ENCODE measurements around the gene DECR2. TPM values are rescaled to one million over a fixed set of nuclear protein-coding genes. Genes with fewer than 3 reads are reported as not detected.

The DECR2 gene
- total RNA-seq, 4 donors from 2014 or later = 13.6 to 19.6 (median 17.0) TPM

DNA sequence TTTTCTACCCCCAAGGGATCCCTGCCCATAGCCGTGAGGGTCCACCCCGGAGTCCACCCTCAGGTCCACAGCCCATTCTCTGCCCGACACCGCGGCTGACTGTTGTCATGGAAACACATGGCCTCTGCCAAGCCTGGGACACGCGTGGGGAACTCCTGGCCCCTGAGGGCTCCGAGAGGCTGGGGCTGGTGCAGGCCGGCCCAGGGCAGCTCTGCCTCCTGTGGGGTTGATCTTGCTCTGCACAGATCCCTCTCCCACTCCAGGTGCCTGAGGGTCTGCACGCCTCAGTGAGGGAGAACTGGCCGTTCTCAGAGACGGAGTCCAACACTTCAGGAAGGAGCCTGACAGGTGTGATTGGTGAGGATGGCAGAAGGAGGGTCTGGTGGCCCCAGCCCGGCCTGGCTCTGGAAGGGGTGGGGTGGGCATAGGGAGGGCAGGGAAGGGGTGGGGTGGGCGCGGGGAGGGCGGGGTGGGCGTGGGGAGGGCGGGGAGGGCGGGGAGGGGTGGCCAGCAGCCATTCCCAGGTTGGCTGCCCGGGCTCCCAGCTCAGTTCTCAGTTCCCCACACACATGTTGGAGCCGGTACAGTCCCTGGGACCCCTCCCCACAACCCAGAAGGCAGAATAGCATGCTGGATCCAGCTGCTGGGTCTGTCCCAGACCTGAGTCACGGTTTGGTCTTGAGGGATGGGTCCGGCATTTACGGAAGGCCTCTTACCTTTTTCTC, 37.8 kb upstream of the DECR2 start:
- intact Hi-C loops (cut with DNase I) = no loop called here
- no peak for TF ChIP-seq POLR2A (IDR thresholded peaks at IDR 0.05)
- TF ChIP-seq, protein P1, sequence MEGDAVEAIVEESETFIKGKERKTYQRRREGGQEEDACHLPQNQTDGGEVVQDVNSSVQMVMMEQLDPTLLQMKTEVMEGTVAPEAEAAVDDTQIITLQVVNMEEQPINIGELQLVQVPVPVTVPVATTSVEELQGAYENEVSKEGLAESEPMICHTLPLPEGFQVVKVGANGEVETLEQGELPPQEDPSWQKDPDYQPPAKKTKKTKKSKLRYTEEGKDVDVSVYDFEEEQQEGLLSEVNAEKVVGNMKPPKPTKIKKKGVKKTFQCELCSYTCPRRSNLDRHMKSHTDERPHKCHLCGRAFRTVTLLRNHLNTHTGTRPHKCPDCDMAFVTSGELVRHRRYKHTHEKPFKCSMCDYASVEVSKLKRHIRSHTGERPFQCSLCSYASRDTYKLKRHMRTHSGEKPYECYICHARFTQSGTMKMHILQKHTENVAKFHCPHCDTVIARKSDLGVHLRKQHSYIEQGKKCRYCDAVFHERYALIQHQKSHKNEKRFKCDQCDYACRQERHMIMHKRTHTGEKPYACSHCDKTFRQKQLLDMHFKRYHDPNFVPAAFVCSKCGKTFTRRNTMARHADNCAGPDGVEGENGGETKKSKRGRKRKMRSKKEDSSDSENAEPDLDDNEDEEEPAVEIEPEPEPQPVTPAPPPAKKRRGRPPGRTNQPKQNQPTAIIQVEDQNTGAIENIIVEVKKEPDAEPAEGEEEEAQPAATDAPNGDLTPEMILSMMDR (IDR thresholded peaks at IDR 0.05) = no peak
- no peak for DNase-seq
- peaks cover 11 to 32% (median 21%) of the 10 kb centered on the region in 3 donors for H3K36me3 ChIP-seq
- no peaks in the 10 kb centered on the region for H3K9me3 ChIP-seq
- peaks cover 0 to 37% (median 0%) of the 10 kb centered on the region in 4 donors for H3K27me3 ChIP-seq
- no peak overlapping the region for H3K4me3 ChIP-seq
- 14 to 20% methylated on average over 3 to 11 of the region's 24 CpGs for WGBS, 2 donors
- no peak overlapping the region for H3K27ac ChIP-seq
- H3K4me1 ChIP-seq = peaks cover 0 to 10% (median 7%) of the 10 kb centered on the region in 3 donors

DNA sequence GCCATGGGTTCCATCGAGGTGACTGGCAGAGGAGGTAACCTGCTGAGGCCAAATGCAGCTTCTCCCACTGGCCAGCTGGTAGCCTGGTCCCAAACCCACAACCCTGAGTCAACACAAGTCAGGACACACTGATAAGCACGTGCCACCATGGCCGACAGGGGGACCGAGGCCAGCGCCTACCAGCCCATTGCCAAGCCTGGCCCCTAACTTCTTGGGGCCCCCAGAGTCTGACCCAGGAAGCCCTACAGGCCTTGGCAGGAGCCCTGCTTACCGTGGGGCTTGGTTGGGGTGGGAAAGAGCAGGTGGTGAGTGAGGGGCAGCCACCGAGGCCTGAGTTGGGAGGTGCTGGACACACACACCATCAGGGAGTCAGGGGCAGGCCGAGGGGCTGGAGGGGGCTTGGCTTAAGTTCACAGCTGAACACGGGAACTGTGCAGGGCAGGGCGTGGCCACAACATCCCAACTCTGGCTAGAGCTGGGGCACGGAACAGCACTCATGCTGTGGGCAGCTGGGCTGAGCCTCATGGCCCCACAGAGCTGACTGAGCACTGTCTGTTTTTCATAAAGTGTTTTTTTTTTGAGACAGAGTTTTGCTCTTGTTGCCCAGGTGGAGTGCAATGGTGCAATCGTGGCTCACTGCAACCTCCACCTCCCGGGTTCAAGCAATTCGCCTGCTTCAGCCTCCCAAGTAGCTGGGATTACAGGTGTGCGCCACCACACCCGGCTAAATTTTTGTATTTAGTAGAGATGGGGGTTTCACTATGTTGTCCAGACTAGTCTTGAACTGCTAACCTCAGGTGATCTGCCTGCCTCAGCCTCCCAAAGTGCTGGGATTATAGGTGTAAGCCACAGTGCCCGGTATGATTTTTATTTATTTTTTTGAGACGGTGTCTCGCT, 36.8 kb upstream of the DECR2 start:
- H3K4me1 ChIP-seq = peaks cover 7 to 19% (median 12%) of the 10 kb centered on the region in 3 donors
- H3K27ac ChIP-seq = no peak overlapping the region
- DNase-seq = no peak
- H3K27me3 ChIP-seq = peaks cover 0 to 37% (median 0%) of the 10 kb centered on the region in 4 donors
- TF ChIP-seq, protein P1 (IDR thresholded peaks at IDR 0.05) = no peak
- no peak for TF ChIP-seq POLR2A (IDR thresholded peaks at IDR 0.05)
- no peaks in the 10 kb centered on the region for H3K9me3 ChIP-seq
- intact Hi-C loops (cut with DNase I) = no loop called here
- H3K4me3 ChIP-seq = no peak overlapping the region
- WGBS, 2 donors = 74 to 85% methylated on average over 8 to 13 of the region's 19 CpGs
- H3K36me3 ChIP-seq = peaks cover 14 to 36% (median 21%) of the 10 kb centered on the region in 3 donors

DNA sequence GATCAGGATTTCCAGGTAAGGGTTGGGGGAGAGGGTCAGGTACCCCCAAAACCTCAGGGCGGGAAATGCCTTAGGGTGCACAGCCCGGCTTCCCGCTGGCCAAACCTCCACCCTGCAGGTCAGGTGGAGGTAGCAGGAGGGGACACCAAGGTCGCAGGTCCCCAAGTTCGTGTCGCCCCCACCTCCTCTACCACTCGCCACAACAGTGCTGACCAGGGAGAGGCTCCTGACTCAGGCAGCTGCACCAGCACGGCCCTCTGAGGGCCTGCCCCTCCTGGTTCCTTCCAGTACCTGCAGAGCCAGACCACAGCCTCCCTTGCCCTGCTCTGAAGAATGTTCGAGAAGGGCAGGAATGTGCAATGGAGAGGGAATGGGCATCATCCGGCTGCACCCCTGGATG, 35.2 kb upstream of the DECR2 start:
- no peaks in the 10 kb centered on the region for H3K9me3 ChIP-seq
- H3K36me3 ChIP-seq = peaks cover 14 to 38% (median 21%) of the 10 kb centered on the region in 3 donors
- intact Hi-C loops (cut with DNase I) = no loop called here
- H3K4me1 ChIP-seq = peaks cover 16 to 34% (median 23%) of the 10 kb centered on the region in 3 donors
- TF ChIP-seq, protein P1 (IDR thresholded peaks at IDR 0.05) = no peak
- TF ChIP-seq POLR2A (IDR thresholded peaks at IDR 0.05) = no peak
- DNase-seq = no peak
- H3K27ac ChIP-seq = no peak overlapping the region
- H3K4me3 ChIP-seq = no peak overlapping the region
- H3K27me3 ChIP-seq = peaks cover 0 to 32% (median 0%) of the 10 kb centered on the region in 4 donors
- 80% methylated on average over 4 of the region's 10 CpGs; no CpG with 5 or more reads in 1 of the 2 donors for WGBS, 2 donors

DNA sequence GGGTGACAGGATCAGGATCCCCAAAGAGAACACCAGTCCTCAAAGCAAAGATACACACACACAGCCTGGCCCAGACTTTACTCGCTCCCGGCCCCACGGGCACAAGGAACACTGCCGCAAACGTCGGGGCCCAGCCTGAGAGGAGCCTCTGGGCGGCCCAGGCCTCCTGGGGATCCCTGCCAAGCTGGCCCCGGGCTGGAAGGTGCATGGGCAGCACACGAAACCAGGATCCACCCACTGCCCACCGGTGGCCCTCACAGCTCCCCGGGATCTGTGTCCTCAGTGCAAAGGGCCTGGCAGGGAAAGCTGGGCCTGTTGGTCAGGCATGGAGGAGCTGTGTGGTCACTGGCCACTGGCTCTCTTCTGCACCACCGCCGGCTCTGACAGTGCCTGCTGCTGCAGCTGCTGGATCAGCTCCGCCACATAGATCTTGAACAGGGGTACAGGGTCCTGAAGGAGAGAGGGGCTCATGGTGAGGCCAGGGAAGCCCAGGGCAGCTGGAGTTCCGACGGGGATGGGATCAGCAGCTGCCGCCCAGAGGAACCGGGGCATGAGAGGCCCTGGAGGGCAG, 34.3 kb upstream of the DECR2 start:
- H3K9me3 ChIP-seq = no peaks in the 10 kb centered on the region
- H3K4me3 ChIP-seq = no peak overlapping the region
- intact Hi-C loops (cut with DNase I) = no loop called here
- peaks cover 14 to 48% (median 21%) of the 10 kb centered on the region in 3 donors for H3K36me3 ChIP-seq
- peaks cover 16 to 27% (median 16%) of the 10 kb centered on the region in 3 donors for H3K4me1 ChIP-seq
- no peak overlapping the region for H3K27ac ChIP-seq
- no peak for DNase-seq
- WGBS, 2 donors = 93% methylated on average over 3 of the region's 18 CpGs
- H3K27me3 ChIP-seq = peaks cover 0 to 26% (median 0%) of the 10 kb centered on the region in 4 donors
- no peak for TF ChIP-seq POLR2A (IDR thresholded peaks at IDR 0.05)
- TF ChIP-seq, protein P1 (IDR thresholded peaks at IDR 0.05) = no peak
